Measurements from ENCODE around the gene GRIN2A.

GRCh38 chr16:9996221-9996620 is 186.0 kb downstream of the GRIN2A start:
- no peak for TF ChIP-seq ZNF75D (CRISPR knock-in tag; IDR thresholded peaks at IDR 0.05; ENCODE audit: borderline replicate concordance)
- TF ChIP-seq ZNF274 (CRISPR knock-in tag; IDR thresholded peaks at IDR 0.05), result no peak
- TF ChIP-seq EZH2 (conservative IDR thresholded peaks at IDR 0.05; ENCODE audit: low read depth, low read length), result no peak
- no peak for TF ChIP-seq ZNF317 (CRISPR knock-in tag; IDR thresholded peaks at IDR 0.05)
- TF ChIP-seq ZFX (CRISPR knock-in tag; IDR thresholded peaks at IDR 0.05; ENCODE audit: low read depth), result no peak
- TF ChIP-seq RNF219 (CRISPR knock-in tag; IDR thresholded peaks at IDR 0.05), result no peak
- TF ChIP-seq CTCF (CRISPR knock-in tag; IDR thresholded peaks at IDR 0.05), result no peak
- TF ChIP-seq KLF9 (CRISPR knock-in tag; IDR thresholded peaks at IDR 0.05; ENCODE audit: low read depth), result no peak
- no peak for TF ChIP-seq RFXAP (CRISPR knock-in tag; IDR thresholded peaks at IDR 0.05; ENCODE audit: borderline replicate concordance)
- TF ChIP-seq MTA3 (CRISPR knock-in tag; IDR thresholded peaks at IDR 0.05), result no peak
- TF ChIP-seq ADNP (CRISPR knock-in tag; IDR thresholded peaks at IDR 0.05), result no peak
- TF ChIP-seq TSC22D2 (CRISPR knock-in tag; IDR thresholded peaks at IDR 0.05; ENCODE audit: borderline replicate concordance), result no peak

All from HepG2 (cell line).